GM04504 (cell line): Measurements from ENCODE around the gene GPR63.

Experiments
- DNase-seq: peaks from one replicate; pipeline ENCODE4 v3.0.0-alpha.2; 2012; ENCODE audit warnings: low read depth

GPR63 gene

GRCh38 chr6:96749891-96750290 lies 87.4 kb downstream of the GPR63 start:
- DNase-seq = no peak
